ENCODE measurements around the gene NSG1.

GRCh38 chr4:4409416-4410115, 22.7 kb downstream of the NSG1 start:
- TF ChIP-seq CTCF (IDR thresholded peaks at IDR 0.05) (no peak), POLR2A (IDR thresholded peaks at IDR 0.05) (no peak), POLR2AphosphoS5 (IDR thresholded peaks at IDR 0.05) (no peak), EP300 (IDR thresholded peaks at IDR 0.05) (no peak)

Data from gastroesophageal sphincter (tissue), 3 donors.